ENCODE results near the gene PIK3C2G.
A peak's percentile ranks its signal among the peaks of the same experiment; 100 is the strongest.

Gene PIK3C2G

GRCh38 chr12:18651525-18651924 is 390.2 kb downstream of the PIK3C2G start:
- TF ChIP-seq CTBP1 (IDR thresholded peaks at IDR 0.05; ENCODE audit: borderline replicate concordance) (no peak), ARNT (IDR thresholded peaks at IDR 0.05) (no peak), SP1 (IDR thresholded peaks at IDR 0.05) (no peak), HDGF (IDR thresholded peaks at IDR 0.05; ENCODE audit: borderline replicate concordance) (no peak), TARDBP (IDR thresholded peaks at IDR 0.05) (no peak), LEF1 (IDR thresholded peaks at IDR 0.05; ENCODE audit: borderline replicate concordance) (no peak), ZNF384 (IDR thresholded peaks at IDR 0.05) (no peak), FOXA1 (IDR thresholded peaks at IDR 0.05) (no peak), SUZ12 (IDR thresholded peaks at IDR 0.05) (no peak), FOXM1 (IDR thresholded peaks at IDR 0.05; ENCODE audit: borderline replicate concordance) (no peak)
- DNase-seq (ENCODE audit: extremely low spot score), result no peak
- ChIA-PET POLR2A (no interaction called here), CTCF (interaction anchor here (0.6 kb wide), 1 partner anchor 1001 kb away, joined by 3 read pairs; no protein-coding TSS in a partner anchor)

- CTCF ChIA-PET, result no interaction called here
- TF ChIP-seq ELF4 (IDR thresholded peaks at IDR 0.05) (no peak), LEF1 (IDR thresholded peaks at IDR 0.05; ENCODE audit: borderline replicate concordance) (no peak), ARNT (IDR thresholded peaks at IDR 0.05) (no peak), FOXM1 (IDR thresholded peaks at IDR 0.05; ENCODE audit: borderline replicate concordance) (no peak), CTBP1 (IDR thresholded peaks at IDR 0.05; ENCODE audit: borderline replicate concordance) (no peak), ZNF384 (IDR thresholded peaks at IDR 0.05) (no peak), FOXK2 (IDR thresholded peaks at IDR 0.05) (no peak), SUZ12 (IDR thresholded peaks at IDR 0.05) (no peak), BHLHE40 (IDR thresholded peaks at IDR 0.05; ENCODE audit: borderline replicate concordance) (no peak), SP1 (IDR thresholded peaks at IDR 0.05) (no peak), FOXA1 (IDR thresholded peaks at IDR 0.05) (no peak), HDGF (IDR thresholded peaks at IDR 0.05; ENCODE audit: borderline replicate concordance) (no peak), PKNOX1 (IDR thresholded peaks at IDR 0.05) (no peak)
- POLR2A ChIA-PET, result no interaction called here
- DNase-seq (ENCODE audit: extremely low spot score), result no peak
Measured at GRCh38 chr12:18652596-18652995, 391.3 kb downstream of the PIK3C2G start.

- CTCF ChIA-PET, result no interaction called here
- DNase-seq (ENCODE audit: extremely low spot score), result no peak
- POLR2A ChIA-PET, result no interaction called here
- TF ChIP-seq L3MBTL2 (conservative IDR thresholded peaks at IDR 0.05), result no peak
- TF ChIP-seq HDGF (IDR thresholded peaks at IDR 0.05; ENCODE audit: borderline replicate concordance), result no peak
Measured at GRCh38 chr12:18653465-18653864, 392.1 kb downstream of the PIK3C2G start.

GRCh38 chr12:18655351-18655750 is 394.0 kb downstream of the PIK3C2G start:
- ChIA-PET POLR2A (no interaction called here), CTCF (no interaction called here)
- no peak for DNase-seq (ENCODE audit: extremely low spot score)
- TF ChIP-seq ARNT (IDR thresholded peaks at IDR 0.05), result no peak
- TF ChIP-seq ELF4 (IDR thresholded peaks at IDR 0.05), result no peak

- CTCF ChIA-PET, result interaction anchor here (0.7 kb wide), 1 partner anchor 538 kb away, joined by 3 read pairs; no protein-coding TSS in a partner anchor
Measured at GRCh38 chr12:18658179-18658578, 396.9 kb downstream of the PIK3C2G start.

GRCh38 chr12:18658829-18659228 is 397.5 kb downstream of the PIK3C2G start:
- CTCF ChIA-PET, result no interaction called here
- POLR2A ChIA-PET, result no interaction called here
- no peak for DNase-seq (ENCODE audit: extremely low spot score)
- TF ChIP-seq NFRKB (IDR thresholded peaks at IDR 0.05) (no peak), PKNOX1 (IDR thresholded peaks at IDR 0.05) (no peak), ARNT (IDR thresholded peaks at IDR 0.05) (no peak), SUZ12 (IDR thresholded peaks at IDR 0.05) (no peak), LEF1 (IDR thresholded peaks at IDR 0.05; ENCODE audit: borderline replicate concordance) (no peak), CTBP1 (IDR thresholded peaks at IDR 0.05; ENCODE audit: borderline replicate concordance) (no peak), ELF4 (IDR thresholded peaks at IDR 0.05) (no peak), TARDBP (IDR thresholded peaks at IDR 0.05) (no peak), HDGF (IDR thresholded peaks at IDR 0.05; ENCODE audit: borderline replicate concordance) (no peak), ZNF384 (IDR thresholded peaks at IDR 0.05) (no peak), FOXM1 (IDR thresholded peaks at IDR 0.05; ENCODE audit: borderline replicate concordance) (no peak), FOXK2 (IDR thresholded peaks at IDR 0.05) (no peak), BHLHE40 (IDR thresholded peaks at IDR 0.05; ENCODE audit: borderline replicate concordance) (no peak), FOXA1 (IDR thresholded peaks at IDR 0.05) (no peak)

More at GRCh38 chr12:18658179-18658578, 396.9 kb downstream of the PIK3C2G start:
- TF ChIP-seq FOXM1 (IDR thresholded peaks at IDR 0.05; ENCODE audit: borderline replicate concordance), result no peak
- no peak for TF ChIP-seq TARDBP (IDR thresholded peaks at IDR 0.05)
- TF ChIP-seq FOXA1 (IDR thresholded peaks at IDR 0.05), result no peak
- peak; percentile 94 for TF ChIP-seq CTBP1 (IDR thresholded peaks at IDR 0.05; ENCODE audit: borderline replicate concordance)
- TF ChIP-seq ZNF384 (IDR thresholded peaks at IDR 0.05), result peak; percentile 49; the same call in 1 of the 2 replicates
- 0 out of 2 replicates have a peak, but pooled peaks have one; percentile 24 for TF ChIP-seq ARNT (IDR thresholded peaks at IDR 0.05)
- no peak for TF ChIP-seq LEF1 (IDR thresholded peaks at IDR 0.05; ENCODE audit: borderline replicate concordance)
- no peak for TF ChIP-seq HDGF (IDR thresholded peaks at IDR 0.05; ENCODE audit: borderline replicate concordance)
- no peak for TF ChIP-seq L3MBTL2 (conservative IDR thresholded peaks at IDR 0.05)
- peak; percentile 96 for TF ChIP-seq PKNOX1 (IDR thresholded peaks at IDR 0.05)
- no peak for TF ChIP-seq SUZ12 (IDR thresholded peaks at IDR 0.05)
- TF ChIP-seq ELF4 (IDR thresholded peaks at IDR 0.05), result no peak
- no peak for TF ChIP-seq BHLHE40 (IDR thresholded peaks at IDR 0.05; ENCODE audit: borderline replicate concordance)
- no peak for TF ChIP-seq NFRKB (IDR thresholded peaks at IDR 0.05)
- no peak for TF ChIP-seq FOXK2 (IDR thresholded peaks at IDR 0.05)
- no peak for TF ChIP-seq SP1 (IDR thresholded peaks at IDR 0.05)
- peak; percentile 12 for DNase-seq (ENCODE audit: extremely low spot score)
- POLR2A ChIA-PET, result no interaction called here

All from HEK293T (cell line).